ENCODE data around the gene NUDT9.

DNA sequence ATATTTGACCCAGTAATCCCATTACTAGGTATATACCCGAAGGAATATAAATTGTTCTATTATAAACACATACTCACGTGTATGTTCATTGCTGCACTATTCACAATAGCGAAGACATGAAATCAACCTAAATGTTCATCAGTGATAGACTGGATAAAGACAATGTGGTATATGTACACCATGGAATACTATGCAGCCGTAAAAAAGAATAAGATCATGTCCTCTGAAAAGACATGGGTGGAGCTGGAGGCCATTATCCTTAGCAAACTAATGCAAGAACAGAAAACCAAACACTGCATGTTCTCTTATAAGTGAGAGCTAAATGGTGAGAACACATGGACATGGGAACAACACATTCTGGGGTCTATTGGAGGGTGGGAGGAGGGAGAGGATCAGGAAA is 36.5 kb downstream of the NUDT9 start:
- TF ChIP-seq, protein P1, sequence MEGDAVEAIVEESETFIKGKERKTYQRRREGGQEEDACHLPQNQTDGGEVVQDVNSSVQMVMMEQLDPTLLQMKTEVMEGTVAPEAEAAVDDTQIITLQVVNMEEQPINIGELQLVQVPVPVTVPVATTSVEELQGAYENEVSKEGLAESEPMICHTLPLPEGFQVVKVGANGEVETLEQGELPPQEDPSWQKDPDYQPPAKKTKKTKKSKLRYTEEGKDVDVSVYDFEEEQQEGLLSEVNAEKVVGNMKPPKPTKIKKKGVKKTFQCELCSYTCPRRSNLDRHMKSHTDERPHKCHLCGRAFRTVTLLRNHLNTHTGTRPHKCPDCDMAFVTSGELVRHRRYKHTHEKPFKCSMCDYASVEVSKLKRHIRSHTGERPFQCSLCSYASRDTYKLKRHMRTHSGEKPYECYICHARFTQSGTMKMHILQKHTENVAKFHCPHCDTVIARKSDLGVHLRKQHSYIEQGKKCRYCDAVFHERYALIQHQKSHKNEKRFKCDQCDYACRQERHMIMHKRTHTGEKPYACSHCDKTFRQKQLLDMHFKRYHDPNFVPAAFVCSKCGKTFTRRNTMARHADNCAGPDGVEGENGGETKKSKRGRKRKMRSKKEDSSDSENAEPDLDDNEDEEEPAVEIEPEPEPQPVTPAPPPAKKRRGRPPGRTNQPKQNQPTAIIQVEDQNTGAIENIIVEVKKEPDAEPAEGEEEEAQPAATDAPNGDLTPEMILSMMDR (IDR thresholded peaks at IDR 0.05): no peak
- TF ChIP-seq POLR2AphosphoS5 (IDR thresholded peaks at IDR 0.05): no peak
- TF ChIP-seq POLR2A (IDR thresholded peaks at IDR 0.05): no peak
- TF ChIP-seq EP300 (IDR thresholded peaks at IDR 0.05): no peak
